Adipocyte (in vitro differentiated cells): ENCODE measurements around the gene FADS1.

Experiments used
- DNase-seq: peaks from one replicate; pipeline ENCODE4 v3.0.0-alpha.2; 2015; ENCODE audit warnings: low read depth
- H3K27me3 ChIP-seq: replicated peaks from 2 replicates; pipeline ENCODE4 v1.7.0; 2013; ENCODE audit warnings: mild to moderate bottlenecking, low read length, moderate library complexity; ENCODE audit not compliant: control insufficient read depth, insufficient read depth
- H3K36me3 ChIP-seq: 2 replicates; pipeline ENCODE4 v1.7.0; 2013; ENCODE audit warnings: low read length, mild to moderate bottlenecking, moderate library complexity; ENCODE audit not compliant: control insufficient read depth, insufficient read depth, severe bottlenecking
- H3K4me1 ChIP-seq: 2 replicates; pipeline ENCODE4 v1.7.0; 2013; ENCODE audit warnings: mild to moderate bottlenecking, low read length, moderate library complexity; ENCODE audit not compliant: control insufficient read depth, insufficient read depth
- H3K4me3 ChIP-seq: 2 replicates; pipeline ENCODE4 v1.7.0; 2013; ENCODE audit warnings: mild to moderate bottlenecking, low read length, moderate library complexity
- H3K9ac ChIP-seq: 2 replicates; pipeline ENCODE4 v1.7.0; 2013; ENCODE audit warnings: mild to moderate bottlenecking, low read length, moderate library complexity
- H3K9me3 ChIP-seq: 2 replicates; pipeline ENCODE4 v1.7.0; 2013; ENCODE audit warnings: mild to moderate bottlenecking, low read length, moderate library complexity; ENCODE audit not compliant: control insufficient read depth

The FADS1 gene

DNA sequence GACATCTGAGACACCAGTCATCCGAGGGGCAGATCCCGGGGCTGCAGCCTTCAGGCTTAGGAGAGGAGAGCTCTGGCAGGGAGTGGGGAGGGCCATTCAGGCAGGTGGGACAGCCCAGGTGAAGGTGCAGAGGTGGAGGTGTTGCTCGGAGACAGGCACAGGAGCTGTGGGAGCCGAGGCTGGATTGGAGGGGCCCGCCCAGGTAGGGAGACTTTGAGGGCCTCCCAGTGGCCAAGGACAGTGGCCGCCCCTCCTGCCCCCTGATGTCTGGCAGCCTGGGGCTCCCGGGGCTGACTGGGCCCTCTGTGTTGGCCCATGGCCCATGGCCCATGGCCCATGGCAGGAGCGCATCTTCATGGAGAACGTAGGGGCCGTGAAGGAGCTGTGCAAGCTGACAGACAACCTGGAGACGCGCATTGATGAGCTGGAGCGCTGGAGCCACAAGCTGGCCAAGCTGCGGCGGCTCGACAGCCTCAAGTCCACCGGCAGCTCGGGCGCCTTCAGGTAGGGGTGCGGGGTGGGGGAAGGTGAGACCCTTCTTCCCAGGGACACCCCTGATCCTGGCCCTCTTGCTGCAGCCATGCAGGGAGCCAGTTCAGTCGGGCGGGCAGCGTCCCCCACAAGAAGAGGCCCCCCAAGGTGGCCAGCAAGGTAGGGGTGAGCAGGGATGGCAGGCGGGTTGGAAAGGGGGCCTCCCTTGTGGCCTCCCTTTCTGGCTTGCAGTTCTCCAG, 37.7 kb downstream of the FADS1 start:
- no peak for DNase-seq
- Histone ChIP-seq H3K27me3 (peaks cover 34% of the 10 kb centered on the region), H3K4me3 (no peak overlapping the region), H3K4me1 (no peaks in the 10 kb centered on the region), H3K9me3 (no peaks in the 10 kb centered on the region), H3K36me3 (no peaks in the 10 kb centered on the region), H3K9ac (no peak overlapping the region)

DNA sequence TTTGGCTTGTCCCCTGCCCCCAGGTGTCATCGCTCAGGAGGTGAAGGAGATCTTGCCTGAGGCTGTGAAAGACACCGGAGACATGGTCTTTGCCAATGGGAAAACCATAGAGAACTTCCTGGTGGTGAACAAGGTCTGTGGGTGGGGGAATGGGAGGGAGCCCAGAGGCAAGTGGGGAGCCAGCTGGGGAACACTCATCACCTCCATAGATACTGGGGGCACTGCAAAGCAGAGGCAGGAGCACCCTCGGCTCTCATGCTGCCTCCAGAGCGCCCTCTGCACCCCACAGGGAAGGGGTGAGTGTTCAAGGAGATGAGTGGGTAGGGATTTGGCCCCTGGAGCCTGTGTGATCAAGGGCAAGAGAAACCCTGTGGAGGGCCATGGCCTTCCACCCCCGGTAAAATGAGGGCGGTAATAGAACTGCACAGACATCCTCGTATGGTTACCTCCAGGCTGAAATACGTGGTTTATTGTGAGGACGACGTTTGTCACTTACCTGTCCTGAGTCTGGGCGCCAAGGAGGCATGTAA, 38.4 kb downstream of the FADS1 start:
- Histone ChIP-seq H3K9ac (no peak overlapping the region), H3K27me3 (peaks cover 38% of the 10 kb centered on the region), H3K9me3 (no peaks in the 10 kb centered on the region), H3K36me3 (no peaks in the 10 kb centered on the region), H3K4me1 (no peaks in the 10 kb centered on the region), H3K4me3 (no peak overlapping the region)
- DNase-seq: no peak

DNA sequence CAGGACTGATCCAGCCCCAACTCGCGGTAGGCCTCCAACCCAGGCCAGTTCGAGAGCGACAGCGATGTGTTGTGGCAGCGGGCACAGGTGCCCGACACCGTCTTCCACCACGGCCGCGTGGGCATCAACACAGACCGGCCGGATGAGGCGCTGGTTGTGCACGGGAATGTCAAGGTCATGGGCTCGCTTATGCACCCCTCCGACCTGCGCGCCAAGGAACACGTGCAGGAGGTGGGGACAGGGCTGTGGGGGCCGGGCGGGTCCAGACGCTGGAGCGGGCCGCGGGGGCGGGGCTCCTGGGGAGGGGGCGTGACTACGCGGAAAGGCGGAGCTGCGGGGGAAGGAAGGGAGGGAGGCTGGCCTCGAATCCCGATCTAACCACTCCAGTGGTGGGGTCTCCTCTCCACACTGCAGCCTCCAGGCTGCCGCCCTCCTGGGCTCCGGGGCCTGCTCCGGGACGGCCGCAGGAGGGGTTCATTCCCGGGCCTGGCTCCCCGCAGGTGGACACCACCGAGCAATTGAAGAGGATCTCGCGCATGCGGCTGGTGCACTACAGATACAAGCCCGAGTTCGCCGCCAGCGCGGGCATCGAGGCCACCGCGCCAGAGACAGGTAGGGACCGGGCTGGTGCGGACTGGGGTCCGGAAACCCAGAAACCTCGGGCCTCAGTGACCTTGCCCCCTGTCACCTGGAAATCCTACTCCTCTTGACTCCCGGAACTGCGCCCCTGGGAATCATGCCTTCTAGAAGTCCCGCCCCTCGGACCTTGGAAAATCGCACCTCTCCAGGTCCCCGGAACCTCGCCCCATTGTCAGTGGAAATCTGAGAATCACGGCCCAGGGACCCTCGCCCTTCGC, 39.3 kb downstream of the FADS1 start:
- H3K36me3 ChIP-seq: no peaks in the 10 kb centered on the region
- no peak overlapping the region for H3K9ac ChIP-seq
- H3K27me3 ChIP-seq: peaks cover 41% of the 10 kb centered on the region
- no peaks in the 10 kb centered on the region for H3K4me1 ChIP-seq
- H3K9me3 ChIP-seq: no peaks in the 10 kb centered on the region
- DNase-seq: peak; percentile 54
- H3K4me3 ChIP-seq: no peak overlapping the region

DNA sequence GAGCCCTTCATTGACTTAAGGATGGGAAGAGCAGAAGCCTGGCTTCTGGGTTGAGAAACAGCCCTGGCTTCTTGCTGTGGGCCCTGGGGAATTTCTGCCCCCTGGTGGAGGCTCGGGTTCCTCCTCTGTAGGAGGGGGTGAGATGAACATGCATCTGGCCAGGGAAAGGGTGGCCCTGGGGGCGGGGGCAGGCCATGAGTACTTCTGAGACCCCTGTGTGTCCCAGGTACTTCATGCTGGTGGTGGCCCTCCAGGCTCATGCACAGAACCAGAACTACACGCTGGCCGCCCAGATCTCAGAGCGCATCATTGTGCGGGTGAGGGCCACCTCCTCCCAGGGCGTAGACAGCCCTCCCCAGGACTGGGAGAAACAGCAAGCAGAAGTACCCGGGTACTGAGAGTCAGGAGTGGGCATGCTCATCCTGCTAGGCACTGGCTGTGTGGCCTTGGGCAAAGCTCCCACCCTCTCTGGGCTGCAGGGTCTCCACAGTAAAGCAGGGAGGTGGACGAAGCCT, 40.2 kb downstream of the FADS1 start:
- Histone ChIP-seq H3K27me3 (peaks cover 41% of the 10 kb centered on the region), H3K9ac (no peak overlapping the region), H3K4me3 (no peak overlapping the region), H3K4me1 (no peaks in the 10 kb centered on the region), H3K9me3 (no peaks in the 10 kb centered on the region), H3K36me3 (no peaks in the 10 kb centered on the region)
- peak; percentile 72 for DNase-seq

DNA sequence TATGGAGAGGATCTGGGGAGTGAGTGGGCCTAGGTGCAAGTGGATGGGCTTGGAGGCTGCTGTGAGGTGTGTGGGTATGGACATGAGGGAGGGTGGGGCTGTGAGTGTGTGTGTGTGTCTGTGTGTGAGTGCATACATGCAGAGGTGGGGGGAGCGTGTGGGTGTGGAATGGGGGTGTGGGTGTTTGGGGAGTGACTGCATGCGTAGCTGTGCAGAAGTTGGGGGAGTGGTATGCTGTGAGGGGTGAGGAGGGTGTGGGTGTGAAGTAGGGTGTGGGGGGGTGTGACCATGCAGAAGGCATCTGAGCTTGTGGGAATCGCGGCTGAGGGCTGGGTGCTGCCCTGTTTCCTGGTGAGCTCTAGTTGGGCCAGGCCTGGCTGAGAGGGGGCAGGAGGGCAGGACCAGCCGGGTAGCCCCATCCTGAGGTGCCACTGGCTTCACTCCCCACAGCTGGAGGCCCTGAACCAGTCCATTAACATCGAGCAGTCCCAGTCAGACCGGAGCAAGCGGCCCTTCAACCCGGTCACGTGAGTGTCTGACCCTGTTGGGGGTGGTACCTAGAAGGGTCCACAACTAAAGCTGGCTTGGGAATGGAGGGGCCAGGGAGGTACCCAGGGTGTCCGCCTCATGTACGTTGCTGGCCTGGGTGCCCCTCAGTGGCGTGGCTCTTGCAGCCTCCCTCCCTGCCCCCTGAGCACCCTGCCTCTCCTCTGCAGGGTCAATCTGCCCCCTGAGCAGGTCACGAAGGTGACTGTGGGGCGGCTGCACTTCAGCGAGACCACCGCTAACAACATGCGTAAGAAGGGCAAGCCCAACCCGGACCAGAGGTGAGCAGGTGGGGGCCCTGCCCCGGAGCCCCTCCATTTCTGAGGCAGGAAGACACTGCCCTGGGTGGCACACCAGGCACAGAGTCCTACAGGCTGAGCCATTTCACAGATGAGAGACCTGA, 40.9 kb downstream of the FADS1 start:
- Histone ChIP-seq H3K9me3 (no peaks in the 10 kb centered on the region), H3K36me3 (no peaks in the 10 kb centered on the region), H3K4me1 (no peaks in the 10 kb centered on the region), H3K4me3 (no peak overlapping the region), H3K9ac (no peak overlapping the region), H3K27me3 (peaks cover 41% of the 10 kb centered on the region)
- no peak for DNase-seq

DNA sequence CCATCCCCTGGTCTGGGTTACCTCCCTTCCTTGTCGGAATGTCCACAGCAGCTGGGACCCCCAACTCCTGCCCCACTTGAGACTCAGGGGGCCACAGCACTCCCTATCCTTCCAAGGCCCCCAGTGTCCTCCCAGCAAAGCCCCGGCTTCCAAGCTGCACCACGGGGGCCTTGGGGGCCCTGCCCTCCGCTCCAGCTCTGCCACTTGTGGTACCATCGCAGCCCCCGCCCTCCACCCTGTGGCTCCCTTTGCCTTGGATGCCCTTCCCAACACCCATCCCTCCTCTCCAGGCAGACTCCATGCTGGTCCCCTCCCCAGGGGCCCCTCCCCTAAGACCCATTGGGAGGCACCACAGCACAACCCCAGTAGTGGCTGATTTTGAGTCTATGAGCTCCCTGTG, 41.7 kb downstream of the FADS1 start:
- H3K36me3 ChIP-seq: no peaks in the 10 kb centered on the region
- no peaks in the 10 kb centered on the region for H3K9me3 ChIP-seq
- peaks cover 44% of the 10 kb centered on the region for H3K27me3 ChIP-seq
- no peak for DNase-seq
- no peaks in the 10 kb centered on the region for H3K4me1 ChIP-seq
- no peak overlapping the region for H3K4me3 ChIP-seq
- H3K9ac ChIP-seq: no peak overlapping the region

DNA sequence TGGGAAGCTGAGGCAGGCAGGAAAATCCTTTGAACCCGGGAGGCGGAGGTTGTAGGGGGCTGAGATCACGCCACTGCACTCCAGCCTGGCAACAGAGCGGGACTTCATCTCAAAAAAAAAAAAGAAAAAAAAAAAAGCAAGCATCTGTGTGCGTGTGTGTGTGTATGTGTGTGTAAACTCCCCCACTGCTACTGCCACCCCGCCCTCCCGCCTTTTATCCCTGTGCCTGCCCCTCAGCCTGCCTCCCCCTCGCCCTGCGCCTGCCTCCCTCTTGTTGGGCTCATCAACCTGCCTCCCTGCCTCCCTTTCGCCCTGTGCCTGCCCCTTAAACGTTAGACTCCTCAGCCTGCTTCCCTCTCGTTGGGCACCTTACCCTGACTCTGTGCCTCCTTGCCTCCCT, 42.4 kb downstream of the FADS1 start:
- H3K27me3 ChIP-seq: peaks cover 47% of the 10 kb centered on the region
- H3K9me3 ChIP-seq: no peaks in the 10 kb centered on the region
- no peaks in the 10 kb centered on the region for H3K4me1 ChIP-seq
- H3K4me3 ChIP-seq: no peak overlapping the region
- no peaks in the 10 kb centered on the region for H3K36me3 ChIP-seq
- no peak overlapping the region for H3K9ac ChIP-seq
- DNase-seq: no peak

DNA sequence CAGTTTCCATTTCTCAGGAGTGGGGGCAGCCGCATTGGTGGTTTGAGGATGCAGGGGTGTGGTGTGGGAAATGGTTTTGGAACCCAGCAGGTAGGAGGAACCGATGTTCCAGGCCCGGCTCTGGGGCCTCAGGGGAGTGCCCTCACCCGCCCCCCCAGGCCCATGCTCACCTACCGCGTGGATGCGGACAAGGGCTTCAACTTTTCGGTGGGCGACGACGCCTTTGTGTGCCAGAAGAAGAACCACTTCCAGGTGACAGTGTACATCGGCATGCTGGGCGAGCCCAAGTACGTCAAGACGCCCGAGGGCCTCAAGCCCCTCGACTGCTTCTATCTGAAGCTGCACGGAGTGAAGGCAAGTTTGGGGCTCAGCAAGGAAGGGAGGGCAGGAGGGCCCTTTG, 43.0 kb downstream of the FADS1 start:
- peaks cover 47% of the 10 kb centered on the region for H3K27me3 ChIP-seq
- no peak overlapping the region for H3K4me3 ChIP-seq
- H3K36me3 ChIP-seq: no peaks in the 10 kb centered on the region
- H3K9me3 ChIP-seq: no peaks in the 10 kb centered on the region
- no peaks in the 10 kb centered on the region for H3K4me1 ChIP-seq
- H3K9ac ChIP-seq: no peak overlapping the region
- DNase-seq: no peak

DNA sequence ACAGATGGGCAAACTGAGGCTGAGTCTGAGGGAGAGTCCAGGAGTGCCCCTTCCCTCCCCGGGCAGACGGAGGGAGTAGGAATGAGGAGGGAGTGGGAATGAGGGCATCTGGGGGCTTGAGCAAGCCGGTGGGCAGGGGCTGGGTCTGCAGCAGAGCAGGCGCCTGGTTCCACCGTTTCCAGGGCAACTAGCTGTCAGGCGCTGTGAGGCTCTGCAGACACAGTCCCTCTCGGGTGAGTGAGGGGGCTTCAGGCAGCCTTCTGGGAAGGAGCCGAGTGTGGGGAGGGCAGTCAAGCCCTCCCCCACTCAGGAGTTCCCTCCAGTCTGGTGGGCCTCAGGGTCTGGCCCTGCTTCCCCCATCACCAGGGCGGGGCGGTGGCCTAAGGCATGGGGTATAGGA, 43.4 kb downstream of the FADS1 start:
- no peak overlapping the region for H3K9ac ChIP-seq
- no peaks in the 10 kb centered on the region for H3K36me3 ChIP-seq
- peaks cover 45% of the 10 kb centered on the region for H3K27me3 ChIP-seq
- H3K4me3 ChIP-seq: no peak overlapping the region
- no peaks in the 10 kb centered on the region for H3K4me1 ChIP-seq
- H3K9me3 ChIP-seq: no peaks in the 10 kb centered on the region
- no peak for DNase-seq

DNA sequence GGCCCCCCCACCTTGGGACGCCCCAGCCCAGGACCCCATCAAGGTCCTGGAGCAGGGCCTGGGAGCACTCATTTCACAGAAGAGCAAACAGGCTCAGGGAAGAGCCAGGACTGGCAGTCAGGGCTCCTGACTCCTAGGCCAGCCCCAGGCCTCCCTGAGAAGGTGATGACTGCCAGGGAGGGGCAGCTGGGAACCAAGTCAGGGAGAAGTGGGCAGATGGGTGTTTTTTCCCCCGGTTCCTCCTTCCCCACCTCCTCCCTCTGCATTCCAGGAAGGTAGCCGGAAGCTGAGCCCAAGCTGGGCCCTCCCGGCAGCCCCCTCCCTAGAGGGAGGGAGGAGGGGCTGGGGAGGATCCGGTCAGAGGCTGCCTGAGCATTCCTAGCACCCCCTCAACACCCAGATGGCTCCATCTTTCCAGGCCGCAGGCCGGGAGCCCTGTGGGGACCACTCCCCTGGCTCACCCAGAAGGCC, 44.8 kb downstream of the FADS1 start:
- Histone ChIP-seq H3K27me3 (peaks cover 35% of the 10 kb centered on the region), H3K36me3 (no peaks in the 10 kb centered on the region), H3K4me3 (no peak overlapping the region), H3K4me1 (no peaks in the 10 kb centered on the region), H3K9me3 (no peaks in the 10 kb centered on the region), H3K9ac (no peak overlapping the region)
- DNase-seq: no peak
